ENCODE results near the gene ATOH8.

ATOH8 gene

DNA sequence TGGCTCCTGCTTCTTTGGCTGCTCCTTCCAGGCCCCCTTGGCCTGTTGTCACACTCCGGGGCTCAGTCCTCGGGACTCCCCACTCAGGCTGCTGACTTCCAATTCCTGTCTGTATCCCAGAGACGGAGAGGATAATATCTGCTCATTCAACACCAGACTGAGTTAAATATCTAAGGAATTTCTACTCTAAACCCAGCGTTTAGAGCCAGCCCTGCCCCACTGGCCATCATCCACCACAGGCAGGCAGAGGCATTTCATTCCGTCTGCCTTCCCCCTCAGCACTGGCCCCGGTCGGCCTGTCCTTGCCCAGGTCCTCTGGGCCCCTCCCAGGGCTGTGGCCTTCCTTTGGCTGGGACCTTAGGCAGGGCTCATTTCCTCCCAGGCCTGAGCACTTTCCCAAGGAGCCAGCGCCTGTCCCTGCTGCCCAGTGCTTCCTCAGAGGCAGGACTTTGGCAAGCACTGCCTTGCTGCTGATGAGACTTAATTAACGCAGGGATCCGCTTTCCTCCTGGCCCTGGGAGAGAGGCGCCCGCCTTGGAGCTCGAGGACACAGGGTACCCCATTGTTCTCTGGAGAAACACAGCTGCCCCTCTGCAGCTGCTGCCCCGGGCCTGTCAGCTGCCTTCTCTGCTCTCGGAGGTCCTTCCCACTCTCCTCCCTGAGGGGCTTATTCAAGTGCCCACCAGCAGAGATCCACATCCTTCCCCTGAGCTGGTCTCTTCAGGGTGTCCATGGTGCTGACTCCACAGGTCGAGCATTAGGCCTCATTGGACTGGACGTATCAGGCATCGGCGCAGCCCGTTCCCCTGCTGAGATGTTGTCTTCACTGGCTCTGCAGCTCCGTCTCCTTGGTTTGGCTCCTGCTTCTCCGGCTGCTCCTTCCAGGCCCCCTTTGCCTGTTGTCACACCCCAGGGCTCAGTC is 42.8 kb downstream of the ATOH8 start:
- Histone ChIP-seq H3K4me3 (ENCODE audit: low read length) (no peak overlapping the region), H3K9me3 (ENCODE audit: insufficient read depth, low read depth, low read length) (no peaks in the 10 kb centered on the region), H3K36me3 (ENCODE audit: insufficient read depth, low read length) (no peaks in the 10 kb centered on the region), H3K4me1 (ENCODE audit: insufficient read depth, low read length) (peaks cover 6% of the 10 kb centered on the region; the same call in 1 of the 2 replicates), H3K9ac (ENCODE audit: low read depth, low read length) (no peak overlapping the region), H3K27ac (ENCODE audit: low read depth, low read length) (no peak overlapping the region), H3K27me3 (ENCODE audit: insufficient read depth, low read length) (0 out of 2 replicates have a peak, but pooled peaks cover 3% of the 10 kb centered on the region)
- WGBS, result 80% methylated on average over 22 of the region's 22 CpGs

DNA sequence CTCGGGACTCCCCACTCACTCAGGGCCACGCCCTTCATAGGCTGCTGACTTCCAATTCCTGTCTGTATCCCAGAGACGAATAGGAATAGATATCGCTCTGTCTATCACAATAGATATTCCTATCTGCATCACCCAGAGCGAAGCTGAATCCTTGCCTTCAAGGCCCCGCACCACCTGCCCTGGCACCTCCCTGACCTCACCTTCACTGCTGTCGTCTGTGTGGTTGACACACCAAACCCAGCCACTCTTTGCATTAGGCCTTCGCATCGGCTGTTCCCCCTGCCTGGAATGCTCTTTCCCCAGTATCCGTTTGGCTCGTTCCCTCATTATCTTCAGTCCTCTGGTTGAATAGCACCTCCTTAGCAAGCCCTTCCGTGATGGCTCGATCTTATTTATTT is 43.5 kb downstream of the ATOH8 start:
- H3K4me3 ChIP-seq (ENCODE audit: low read length), result no peak overlapping the region
- peaks cover 6% of the 10 kb centered on the region; the same call in 1 of the 2 replicates for H3K4me1 ChIP-seq (ENCODE audit: insufficient read depth, low read length)
- no peaks in the 10 kb centered on the region for H3K27me3 ChIP-seq (ENCODE audit: insufficient read depth, low read length)
- no peaks in the 10 kb centered on the region for H3K9me3 ChIP-seq (ENCODE audit: insufficient read depth, low read depth, low read length)
- H3K27ac ChIP-seq (ENCODE audit: low read depth, low read length), result no peak overlapping the region
- H3K36me3 ChIP-seq (ENCODE audit: insufficient read depth, low read length), result no peaks in the 10 kb centered on the region
- no peak overlapping the region for H3K9ac ChIP-seq (ENCODE audit: low read depth, low read length)
- 91% methylated on average over 13 of the region's 13 CpGs for WGBS

DNA sequence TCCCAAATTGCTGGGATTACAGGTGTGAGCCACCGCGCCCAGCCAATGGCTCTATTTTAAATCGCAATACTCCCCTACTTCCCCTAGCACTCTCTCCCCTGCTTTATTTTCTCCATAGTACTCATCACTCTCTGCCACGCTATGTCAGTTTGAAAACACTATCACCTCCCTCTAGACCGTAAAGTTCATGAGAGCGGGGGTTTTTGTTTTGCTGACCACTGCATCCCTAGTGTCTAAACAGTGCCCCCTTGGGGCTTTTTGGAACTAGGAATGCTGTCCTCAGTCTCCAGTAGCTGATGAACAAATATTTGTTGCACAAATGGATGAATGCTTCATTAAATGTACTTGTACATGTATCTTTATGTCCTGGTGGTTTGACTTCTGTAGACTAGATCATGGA is 44.1 kb downstream of the ATOH8 start:
- H3K4me1 ChIP-seq (ENCODE audit: insufficient read depth, low read length), result peaks cover 6% of the 10 kb centered on the region; the same call in 1 of the 2 replicates
- no peaks in the 10 kb centered on the region for H3K9me3 ChIP-seq (ENCODE audit: insufficient read depth, low read depth, low read length)
- H3K27me3 ChIP-seq (ENCODE audit: insufficient read depth, low read length), result no peaks in the 10 kb centered on the region
- no peak overlapping the region for H3K9ac ChIP-seq (ENCODE audit: low read depth, low read length)
- no peaks in the 10 kb centered on the region for H3K36me3 ChIP-seq (ENCODE audit: insufficient read depth, low read length)
- H3K27ac ChIP-seq (ENCODE audit: low read depth, low read length), result no peak overlapping the region
- WGBS, result 72% methylated on average over 6 of the region's 6 CpGs
- no peak overlapping the region for H3K4me3 ChIP-seq (ENCODE audit: low read length)

DNA sequence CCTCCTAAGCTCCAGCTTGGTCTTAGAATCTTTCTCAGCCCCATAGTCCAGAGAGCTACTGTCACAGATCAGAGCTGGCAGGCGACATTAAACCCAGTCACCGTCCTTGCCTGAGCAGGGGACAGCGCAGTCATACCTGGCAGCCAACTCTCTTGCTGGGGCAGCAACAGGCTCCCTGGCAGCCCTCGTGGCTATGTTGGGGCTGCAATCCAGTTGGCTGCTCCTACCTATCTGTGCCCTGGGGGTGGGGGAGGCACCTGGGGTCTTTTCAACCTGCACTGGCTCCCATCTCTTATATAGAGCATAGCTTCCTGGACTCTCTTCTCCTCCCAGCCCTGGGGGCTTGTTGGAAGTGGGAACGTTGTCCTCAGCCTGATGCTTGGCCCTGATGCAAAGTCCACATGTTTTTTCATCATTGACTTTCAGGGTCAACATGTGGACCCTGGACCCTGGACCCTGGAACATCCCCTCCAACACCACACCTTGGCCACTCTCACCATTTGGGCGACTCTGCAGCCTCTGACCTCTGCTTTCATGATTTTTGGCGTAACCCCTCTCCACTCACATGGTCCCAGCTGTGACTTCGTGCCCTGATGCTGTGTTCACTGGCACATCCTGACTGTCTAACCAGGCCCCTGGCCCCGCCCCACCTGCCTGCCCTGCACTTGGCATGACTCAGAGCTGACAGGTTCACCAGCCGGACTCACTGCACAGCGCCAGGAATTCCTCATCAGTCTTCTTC is 45.6 kb downstream of the ATOH8 start:
- no peak overlapping the region for H3K4me3 ChIP-seq (ENCODE audit: low read length)
- no peak overlapping the region for H3K9ac ChIP-seq (ENCODE audit: low read depth, low read length)
- H3K9me3 ChIP-seq (ENCODE audit: insufficient read depth, low read depth, low read length), result no peaks in the 10 kb centered on the region
- 85% methylated on average over 11 of the region's 11 CpGs for WGBS
- peaks cover 6% of the 10 kb centered on the region; the same call in 1 of the 2 replicates for H3K4me1 ChIP-seq (ENCODE audit: insufficient read depth, low read length)
- H3K27ac ChIP-seq (ENCODE audit: low read depth, low read length), result no peak overlapping the region
- H3K36me3 ChIP-seq (ENCODE audit: insufficient read depth, low read length), result no peaks in the 10 kb centered on the region
- no peaks in the 10 kb centered on the region for H3K27me3 ChIP-seq (ENCODE audit: insufficient read depth, low read length)

DNA sequence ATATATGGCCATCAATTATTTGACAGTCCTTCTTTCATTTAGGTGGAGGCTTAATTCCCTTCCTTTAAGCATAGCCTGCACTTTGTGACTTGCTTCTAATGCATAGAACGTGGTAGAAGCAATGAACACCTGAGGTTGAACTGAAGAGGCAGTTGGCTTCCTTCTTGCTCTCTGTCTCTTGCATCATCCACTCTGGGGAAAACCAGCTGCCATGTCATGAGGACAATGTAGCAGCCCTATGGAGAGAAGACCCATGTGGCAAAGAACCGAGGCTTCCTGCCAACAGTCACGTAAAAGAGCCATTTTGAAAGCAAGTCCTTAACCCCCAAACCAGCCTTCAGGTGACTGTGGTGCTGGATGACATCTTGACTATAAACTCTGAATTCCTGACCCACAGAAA is 46.8 kb downstream of the ATOH8 start:
- Histone ChIP-seq H3K4me3 (ENCODE audit: low read length) (no peak overlapping the region), H3K27me3 (ENCODE audit: insufficient read depth, low read length) (no peaks in the 10 kb centered on the region), H3K36me3 (ENCODE audit: insufficient read depth, low read length) (no peaks in the 10 kb centered on the region), H3K9me3 (ENCODE audit: insufficient read depth, low read depth, low read length) (no peaks in the 10 kb centered on the region), H3K9ac (ENCODE audit: low read depth, low read length) (no peak overlapping the region), H3K4me1 (ENCODE audit: insufficient read depth, low read length) (peaks cover 6% of the 10 kb centered on the region; the same call in 1 of the 2 replicates), H3K27ac (ENCODE audit: low read depth, low read length) (no peak overlapping the region)
- WGBS, result 93% methylated on average over 3 of the region's 3 CpGs

DNA sequence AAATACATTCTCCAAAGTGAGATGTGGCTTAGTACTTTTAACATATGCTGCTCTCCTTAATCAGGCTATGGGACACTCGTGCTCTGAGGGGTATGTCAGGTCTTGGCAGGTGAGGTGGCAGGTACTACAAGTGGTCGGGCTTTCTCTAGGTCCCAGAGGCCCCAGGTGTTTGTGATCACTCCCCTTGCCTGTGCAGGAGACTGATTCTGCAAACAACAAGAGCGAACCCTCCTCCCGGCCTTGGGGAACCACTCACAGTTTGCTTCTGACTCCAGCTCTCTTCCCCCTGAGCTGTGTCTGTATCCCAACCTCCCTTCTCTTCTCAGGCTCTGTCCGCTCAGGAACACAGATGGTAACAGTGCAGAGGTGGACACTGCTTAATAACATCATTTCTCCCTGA is 48.1 kb downstream of the ATOH8 start:
- H3K9me3 ChIP-seq (ENCODE audit: insufficient read depth, low read depth, low read length), result no peaks in the 10 kb centered on the region
- no peaks in the 10 kb centered on the region for H3K4me1 ChIP-seq (ENCODE audit: insufficient read depth, low read length)
- no peaks in the 10 kb centered on the region for H3K27me3 ChIP-seq (ENCODE audit: insufficient read depth, low read length)
- no peaks in the 10 kb centered on the region for H3K36me3 ChIP-seq (ENCODE audit: insufficient read depth, low read length)
- 89% methylated on average over 5 of the region's 5 CpGs for WGBS
- H3K27ac ChIP-seq (ENCODE audit: low read depth, low read length), result no peak overlapping the region
- no peak overlapping the region for H3K4me3 ChIP-seq (ENCODE audit: low read length)
- no peak overlapping the region for H3K9ac ChIP-seq (ENCODE audit: low read depth, low read length)

DNA sequence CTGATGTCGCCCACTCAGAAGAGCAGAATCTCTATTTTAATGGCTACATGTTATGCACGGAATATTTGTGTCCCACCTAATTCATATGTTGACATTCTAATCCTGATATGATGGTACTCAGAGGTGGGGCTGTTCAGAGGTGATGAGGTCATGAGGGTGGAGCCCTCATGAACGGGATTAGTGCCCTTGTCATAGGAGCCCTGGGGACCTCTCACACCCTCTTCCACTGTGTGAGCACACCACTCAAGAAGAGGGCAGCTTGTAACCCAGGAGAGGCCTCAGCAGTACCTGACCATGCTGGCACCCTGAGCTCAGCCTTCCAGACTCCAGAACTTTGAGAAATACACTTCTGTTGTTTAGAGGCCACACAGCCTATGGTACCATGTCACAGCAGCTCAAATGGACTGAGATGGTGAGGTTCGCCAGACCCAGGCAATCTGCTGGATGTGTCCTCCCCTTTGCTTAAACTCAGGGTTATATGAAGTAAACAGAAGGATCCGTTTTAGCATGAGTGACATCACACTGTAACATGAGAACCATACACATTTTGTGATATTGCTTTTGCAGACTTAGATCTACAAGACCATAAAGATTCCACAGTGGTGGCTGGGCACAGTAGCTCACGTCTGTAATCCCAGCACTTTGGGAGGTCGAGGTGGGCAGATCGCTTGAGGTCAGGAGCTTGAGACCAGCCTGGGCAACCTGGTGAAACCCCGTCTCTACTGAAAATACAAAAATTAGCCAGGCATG is 48.7 kb downstream of the ATOH8 start:
- no peaks in the 10 kb centered on the region for H3K36me3 ChIP-seq (ENCODE audit: insufficient read depth, low read length)
- no peaks in the 10 kb centered on the region for H3K9me3 ChIP-seq (ENCODE audit: insufficient read depth, low read depth, low read length)
- H3K4me1 ChIP-seq (ENCODE audit: insufficient read depth, low read length), result no peaks in the 10 kb centered on the region
- H3K4me3 ChIP-seq (ENCODE audit: low read length), result no peak overlapping the region
- WGBS, result 88% methylated on average over 9 of the region's 9 CpGs
- no peak overlapping the region for H3K9ac ChIP-seq (ENCODE audit: low read depth, low read length)
- H3K27me3 ChIP-seq (ENCODE audit: insufficient read depth, low read length), result no peaks in the 10 kb centered on the region
- H3K27ac ChIP-seq (ENCODE audit: low read depth, low read length), result no peak overlapping the region

DNA sequence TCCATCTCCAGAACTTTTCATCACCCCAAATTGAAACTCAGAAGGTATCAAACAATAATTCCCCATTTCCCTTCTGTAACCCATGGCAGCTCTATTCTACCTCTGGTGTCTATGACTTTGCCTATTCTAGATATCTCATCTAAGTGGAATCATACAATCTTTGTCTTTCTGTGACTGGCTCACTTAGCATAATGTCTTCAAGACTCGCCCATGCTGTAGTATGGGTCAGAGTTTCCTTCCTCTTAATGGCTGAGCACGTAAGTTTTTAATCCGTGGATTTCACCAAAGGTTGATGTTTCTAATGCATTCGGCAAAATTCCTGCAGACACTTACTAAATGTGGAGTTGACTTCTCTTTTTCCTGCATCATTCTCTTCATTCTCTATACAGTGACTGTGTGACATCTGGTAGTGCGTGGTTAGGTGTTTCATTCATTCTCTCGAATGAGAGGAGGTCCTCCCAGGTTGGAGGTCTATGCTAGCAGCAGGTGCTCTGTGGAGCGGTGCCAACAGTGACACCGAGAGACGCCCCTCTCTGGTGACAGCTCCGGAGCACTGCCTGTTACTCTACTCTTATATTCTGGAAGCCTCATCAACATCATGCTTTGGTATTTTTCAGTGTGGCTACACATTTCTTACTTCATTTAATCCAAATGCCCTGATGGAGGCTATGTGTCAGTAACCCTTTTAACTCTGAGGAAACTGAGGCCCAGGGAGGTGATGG is 50.1 kb downstream of the ATOH8 start:
- H3K4me1 ChIP-seq (ENCODE audit: insufficient read depth, low read length), result no peaks in the 10 kb centered on the region
- H3K9ac ChIP-seq (ENCODE audit: low read depth, low read length), result no peak overlapping the region
- 90% methylated on average over 9 of the region's 10 CpGs for WGBS
- H3K4me3 ChIP-seq (ENCODE audit: low read length), result no peak overlapping the region
- H3K36me3 ChIP-seq (ENCODE audit: insufficient read depth, low read length), result no peaks in the 10 kb centered on the region
- H3K27ac ChIP-seq (ENCODE audit: low read depth, low read length), result no peak overlapping the region
- no peaks in the 10 kb centered on the region for H3K27me3 ChIP-seq (ENCODE audit: insufficient read depth, low read length)
- no peaks in the 10 kb centered on the region for H3K9me3 ChIP-seq (ENCODE audit: insufficient read depth, low read depth, low read length)

DNA sequence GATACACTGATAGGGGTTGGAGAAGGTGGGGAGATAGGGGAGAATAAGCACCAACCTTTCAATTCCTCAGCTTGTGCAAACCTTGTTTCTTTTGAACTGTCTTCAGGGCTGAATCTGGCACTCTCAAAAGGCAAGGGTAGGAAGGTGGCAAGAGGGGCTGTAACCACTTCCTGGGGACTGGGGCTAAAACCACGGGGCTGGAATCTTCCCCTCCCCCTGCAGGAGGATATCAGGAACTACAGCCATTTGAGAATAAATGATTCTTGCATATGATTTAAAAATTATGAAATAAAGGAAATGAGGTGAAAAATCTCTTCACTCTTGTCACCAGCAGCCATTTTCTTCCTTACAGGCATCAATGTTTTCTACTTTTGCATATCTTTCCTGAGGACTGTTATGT is 50.8 kb downstream of the ATOH8 start:
- Histone ChIP-seq H3K4me3 (ENCODE audit: low read length) (no peak overlapping the region), H3K27ac (ENCODE audit: low read depth, low read length) (no peak overlapping the region), H3K27me3 (ENCODE audit: insufficient read depth, low read length) (no peaks in the 10 kb centered on the region), H3K9me3 (ENCODE audit: insufficient read depth, low read depth, low read length) (no peaks in the 10 kb centered on the region), H3K4me1 (ENCODE audit: insufficient read depth, low read length) (no peaks in the 10 kb centered on the region), H3K36me3 (ENCODE audit: insufficient read depth, low read length) (no peaks in the 10 kb centered on the region), H3K9ac (ENCODE audit: low read depth, low read length) (no peak overlapping the region)
- WGBS, result 10% methylated on average over 1 of the region's 1 CpG

DNA sequence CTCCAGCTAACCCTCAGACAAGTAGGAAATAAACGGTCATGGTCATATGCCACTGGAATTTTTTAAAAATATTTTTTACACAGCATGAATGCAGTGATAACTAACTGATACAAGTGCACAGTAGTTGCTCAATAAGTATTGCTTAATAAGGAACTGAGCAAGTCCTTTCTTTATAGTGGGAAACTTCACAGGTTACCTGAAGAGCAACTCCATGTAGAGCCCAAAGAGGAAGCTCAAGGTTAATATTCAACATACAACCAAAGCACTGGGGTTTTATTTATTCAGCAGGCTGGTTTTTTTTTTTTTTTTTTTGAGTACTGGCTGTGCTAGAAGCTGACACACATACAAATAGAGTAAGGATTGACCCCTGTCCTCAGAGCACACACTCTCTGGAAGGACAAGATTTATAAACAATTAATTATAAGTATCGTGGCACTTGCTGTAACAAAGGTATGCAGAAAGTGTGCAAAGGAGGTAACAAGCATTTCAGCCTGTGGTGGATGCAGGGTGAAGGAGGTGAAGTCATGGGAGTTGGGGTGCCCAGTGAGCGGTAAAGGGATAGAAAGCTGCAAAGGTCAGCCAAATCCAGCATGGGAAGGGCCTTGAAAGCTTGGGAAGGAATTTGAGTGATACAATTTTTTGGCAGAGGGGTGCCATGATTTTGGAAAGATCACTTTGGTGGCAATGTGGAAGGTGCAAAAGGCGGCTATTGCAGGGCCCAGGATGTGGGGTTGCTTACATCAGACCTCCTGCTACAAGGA is 52.7 kb downstream of the ATOH8 start:
- no peaks in the 10 kb centered on the region for H3K36me3 ChIP-seq (ENCODE audit: insufficient read depth, low read length)
- no peak overlapping the region for H3K4me3 ChIP-seq (ENCODE audit: low read length)
- WGBS, result 91% methylated on average over 3 of the region's 4 CpGs
- no peak overlapping the region for H3K9ac ChIP-seq (ENCODE audit: low read depth, low read length)
- no peaks in the 10 kb centered on the region for H3K27me3 ChIP-seq (ENCODE audit: insufficient read depth, low read length)
- no peak overlapping the region for H3K27ac ChIP-seq (ENCODE audit: low read depth, low read length)
- H3K4me1 ChIP-seq (ENCODE audit: insufficient read depth, low read length), result no peaks in the 10 kb centered on the region
- no peaks in the 10 kb centered on the region for H3K9me3 ChIP-seq (ENCODE audit: insufficient read depth, low read depth, low read length)
